ENCODE data around the gene GABBR2.

Gene GABBR2

DNA sequence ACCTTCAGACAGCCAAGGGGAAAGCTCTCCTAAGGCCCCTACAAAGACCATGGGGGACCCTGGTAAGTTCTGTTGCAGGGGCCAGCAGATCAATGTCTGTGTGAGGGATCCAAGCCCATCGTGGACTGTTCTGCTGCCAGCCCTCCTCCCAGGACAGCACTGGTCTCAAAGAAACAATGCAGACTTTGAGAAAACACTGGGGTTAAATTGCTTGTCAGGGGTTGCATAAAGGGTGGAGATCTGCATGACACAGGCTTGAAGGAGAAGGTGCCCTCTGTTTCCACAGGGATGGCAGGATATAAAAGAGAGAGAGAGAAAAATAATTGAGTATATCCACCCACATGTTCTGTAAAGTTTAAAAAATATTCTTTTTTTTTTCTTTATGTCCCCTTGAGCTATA, 295.7 kb downstream of the GABBR2 start:
- no peak for DNase-seq

GRCh38 chr9:98412101-98412842, 296.5 kb downstream of the GABBR2 start:
- DNase-seq = no peak

DNA sequence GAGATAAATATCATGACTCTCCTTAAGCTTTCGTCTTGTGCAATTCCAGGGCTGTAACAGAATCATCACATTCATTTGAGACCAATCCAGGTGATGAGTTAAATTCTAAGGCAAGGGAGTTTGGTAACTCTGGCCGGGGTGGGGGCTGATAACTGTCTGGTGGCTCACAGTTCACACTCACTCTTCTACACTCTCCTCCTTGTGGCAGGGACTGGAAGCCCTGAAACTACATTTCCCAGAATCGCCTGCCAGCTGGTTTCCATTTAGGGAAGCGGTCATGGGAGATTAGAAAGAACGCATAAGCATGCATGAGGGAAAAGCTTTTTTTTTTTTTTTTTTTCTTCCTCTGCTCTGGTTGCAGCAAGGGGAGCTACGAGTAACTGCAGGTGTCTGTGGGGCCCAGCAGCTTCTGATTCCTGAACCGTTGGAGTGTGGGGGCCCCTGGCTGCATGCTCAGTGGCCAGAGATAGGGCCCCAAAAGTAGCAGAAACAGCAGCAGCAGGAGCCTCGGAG, 298.5 kb downstream of the GABBR2 start:
- DNase-seq = peak in 37 of 58 donors; percentile 4 to 65 (median 26)

GRCh38 chr9:98409719-98410118, 299.0 kb downstream of the GABBR2 start:
- no peak for DNase-seq

DNA sequence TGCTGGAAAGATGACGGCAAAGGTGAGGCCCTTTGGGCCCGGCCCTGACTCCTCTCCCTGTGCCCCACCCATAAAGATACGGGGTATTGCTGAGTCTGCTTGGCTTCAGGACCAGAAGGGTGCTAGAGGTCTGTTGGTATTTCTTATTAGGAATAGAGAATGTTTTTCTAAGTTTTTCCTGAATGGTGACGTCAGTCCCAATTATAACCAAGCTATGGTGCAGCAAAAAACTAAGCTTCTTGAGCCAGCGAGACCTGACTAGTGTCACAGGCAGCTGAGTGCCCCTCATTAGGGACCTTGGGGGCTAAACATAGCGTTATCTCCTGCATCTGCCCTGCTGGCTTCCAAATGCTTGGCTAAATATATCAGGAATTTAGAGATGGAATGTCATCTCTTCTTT, 302.3 kb downstream of the GABBR2 start:
- no peak for DNase-seq

DNA sequence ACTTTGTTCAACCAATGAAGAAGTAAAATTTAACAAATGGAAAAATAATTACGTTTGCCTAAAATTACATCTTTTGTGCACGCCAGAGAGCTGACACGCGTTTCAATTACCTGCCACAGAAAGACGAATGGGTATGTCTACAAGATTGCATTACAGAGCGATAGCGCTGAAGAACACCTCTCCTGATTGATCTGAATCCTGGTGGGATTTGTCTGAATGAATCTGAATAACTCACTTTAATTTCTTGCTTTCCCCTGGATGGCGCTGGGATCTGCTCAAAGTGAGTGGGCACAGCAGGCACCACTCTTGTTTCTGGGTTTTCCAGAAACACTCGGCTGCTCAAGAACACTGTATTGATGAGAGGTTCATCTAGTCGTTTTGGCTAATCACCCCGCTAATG, 304.5 kb downstream of the GABBR2 start:
- DNase-seq = peak in 1 of 58 donors; percentile 25

- DNase-seq = no peak
These were observed 305.0 kb downstream of the GABBR2 start for GRCh38 chr9:98403715-98404114.

DNA sequence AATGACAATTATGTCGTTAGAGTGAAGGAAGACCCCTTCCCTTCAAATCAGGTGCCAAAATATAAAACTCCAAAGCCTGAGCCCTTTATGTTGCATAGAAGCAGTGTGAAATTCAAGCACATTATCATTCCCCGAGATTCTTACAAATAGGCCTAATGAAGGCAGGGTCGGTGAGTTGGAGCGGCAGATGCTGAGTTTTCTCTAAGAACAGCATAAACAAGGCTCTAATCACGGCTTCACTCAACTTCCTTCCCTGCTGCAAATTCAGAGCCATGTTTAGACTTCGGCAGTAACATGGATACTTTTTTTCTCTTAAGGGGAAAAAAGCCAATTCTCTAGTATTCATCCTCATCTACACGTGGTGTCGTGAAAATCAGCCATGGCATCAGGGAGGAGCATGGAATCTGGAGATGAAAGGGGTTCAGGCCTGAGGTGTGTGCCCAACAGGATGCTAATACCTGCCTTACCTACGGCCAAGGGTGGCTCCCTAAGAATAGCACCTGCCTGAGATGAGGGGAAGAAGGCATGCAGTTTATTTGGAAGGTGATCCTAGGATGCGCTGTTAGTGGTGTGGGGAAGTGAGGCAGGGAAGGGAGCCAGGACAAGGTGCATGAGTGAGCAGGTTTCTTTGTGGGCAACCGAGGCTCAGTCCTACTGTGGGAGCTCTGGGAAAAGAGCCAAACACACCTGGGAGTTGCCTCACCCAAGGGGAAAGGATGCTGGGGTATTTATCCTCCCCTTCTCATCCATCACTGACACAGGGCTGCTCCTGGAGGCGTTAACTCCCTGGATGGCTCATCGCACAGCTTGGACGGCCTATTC, 306.5 kb downstream of the GABBR2 start:
- peak in 2 of 58 donors; percentile 4 to 8 for DNase-seq

DNA sequence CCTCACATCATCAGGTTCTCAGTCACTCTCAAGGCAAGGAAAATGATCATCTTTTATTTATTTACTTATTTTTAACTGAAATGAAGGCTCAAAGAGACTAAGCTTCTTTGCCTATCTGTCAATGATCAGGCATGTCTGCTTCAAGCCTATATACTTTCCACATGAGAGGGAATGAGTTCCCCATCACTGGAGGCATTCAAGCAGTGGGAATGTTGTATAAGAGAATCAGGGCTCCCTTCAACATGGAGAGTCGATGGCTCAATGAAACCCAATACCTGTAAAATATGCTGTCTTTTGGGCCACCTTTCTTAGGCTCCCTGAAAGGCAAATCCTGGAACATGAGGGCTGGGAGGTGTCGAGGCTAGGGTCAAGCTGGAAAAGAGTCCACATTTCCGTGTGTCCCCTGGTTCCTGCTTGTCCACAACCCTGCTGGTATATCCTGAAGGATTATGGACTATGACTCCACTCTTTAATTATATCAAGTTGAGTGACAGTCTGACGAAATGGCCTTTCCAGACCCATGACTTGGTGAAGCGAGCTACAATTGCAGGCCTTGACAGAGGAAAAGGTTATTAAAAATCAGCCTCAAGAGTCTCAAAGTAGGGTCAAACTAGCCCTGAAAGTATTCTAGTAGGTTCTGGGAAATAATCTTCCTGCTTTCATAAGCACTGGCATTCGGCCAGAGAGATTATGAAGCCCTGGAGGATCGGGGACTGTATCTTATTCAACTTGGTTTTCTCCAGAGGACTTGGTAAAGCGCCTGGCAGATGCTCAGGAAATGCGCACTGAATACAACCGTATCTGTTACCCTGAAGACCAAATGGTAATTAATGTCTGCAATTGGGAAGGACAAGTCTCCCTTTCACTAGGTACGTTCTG, 307.4 kb downstream of the GABBR2 start:
- no peak for DNase-seq

DNA sequence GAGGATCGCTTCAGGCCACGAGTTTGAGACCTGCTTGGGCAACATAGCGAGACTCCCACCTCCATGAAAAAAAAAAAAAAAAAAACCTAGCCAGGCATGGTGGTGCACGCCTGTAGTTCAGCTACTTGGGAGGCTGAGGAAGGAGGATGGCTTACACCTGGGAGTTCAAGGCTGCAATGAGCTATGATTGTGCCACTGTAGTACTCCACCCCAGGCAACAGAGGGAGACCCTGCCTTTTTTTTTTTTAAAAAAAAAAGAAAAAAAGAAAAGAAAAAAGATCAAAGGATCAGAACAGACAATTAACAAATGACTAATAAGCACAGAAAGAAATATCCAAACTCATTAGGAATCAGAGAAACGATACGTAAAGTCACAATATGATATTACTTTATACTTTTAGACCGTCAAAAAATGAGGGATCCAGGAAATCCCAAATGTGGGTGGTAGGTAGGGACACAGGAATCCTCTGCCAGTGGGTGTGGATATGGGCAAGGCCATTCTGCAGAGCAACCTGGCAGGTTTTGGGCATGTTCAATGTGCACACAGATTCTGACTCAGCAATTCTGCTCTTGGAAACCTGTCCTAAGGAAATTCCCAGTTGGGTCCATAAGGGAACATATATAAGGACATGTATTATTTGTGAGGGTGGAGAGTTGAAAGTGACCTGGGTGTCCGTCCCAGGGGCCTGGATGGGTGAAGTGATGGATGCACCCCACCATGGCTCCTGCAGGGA, 308.6 kb downstream of the GABBR2 start:
- DNase-seq = no peak

- DNase-seq = no peak
These were observed 312.1 kb downstream of the GABBR2 start for GRCh38 chr9:98396656-98397055.

DNA sequence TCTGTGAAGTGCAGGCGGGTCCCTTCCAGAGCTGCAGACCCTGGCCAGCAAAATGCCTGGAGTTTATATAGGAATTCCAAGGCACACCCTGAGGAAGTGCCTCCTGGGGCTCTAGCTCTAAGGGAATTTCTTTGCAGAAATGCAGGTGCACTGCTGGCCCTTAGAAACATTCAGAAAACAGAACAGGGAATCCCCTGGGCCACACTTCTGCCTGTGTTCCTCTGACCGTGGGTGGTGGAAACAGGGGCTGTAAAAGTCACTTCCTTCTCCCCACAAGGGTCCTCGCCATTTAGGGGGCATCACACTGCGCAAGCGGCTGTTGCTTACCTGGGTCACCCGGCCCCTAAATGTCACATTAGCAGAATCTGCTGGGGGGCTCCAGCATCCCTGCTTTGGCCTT, 312.5 kb downstream of the GABBR2 start:
- DNase-seq = no peak

DNA sequence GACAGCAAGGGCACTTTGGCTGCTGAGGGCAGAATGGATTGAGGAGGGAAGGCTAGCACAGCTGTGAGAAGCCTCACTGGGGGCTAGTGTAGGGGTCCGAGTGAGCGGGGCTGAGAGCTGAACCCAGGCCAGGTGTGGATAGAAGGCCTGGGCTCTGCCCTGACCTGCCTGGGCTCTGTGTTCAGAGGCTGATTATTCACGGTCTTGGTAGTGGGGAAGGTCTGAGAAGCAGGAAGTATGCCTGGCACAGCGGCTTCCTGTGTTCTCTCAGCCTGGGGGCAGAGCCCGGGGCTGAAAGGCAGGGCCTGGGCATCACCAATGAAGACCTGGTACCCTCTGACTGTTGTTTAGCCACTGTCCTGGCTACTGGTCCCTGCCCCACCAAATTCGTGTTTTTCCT, 316.9 kb downstream of the GABBR2 start:
- no peak for DNase-seq

- no peak for DNase-seq
These were observed 317.3 kb downstream of the GABBR2 start for GRCh38 chr9:98391406-98391805.

- no peak for DNase-seq
These were observed 323.0 kb downstream of the GABBR2 start for GRCh38 chr9:98385751-98386150.

DNA sequence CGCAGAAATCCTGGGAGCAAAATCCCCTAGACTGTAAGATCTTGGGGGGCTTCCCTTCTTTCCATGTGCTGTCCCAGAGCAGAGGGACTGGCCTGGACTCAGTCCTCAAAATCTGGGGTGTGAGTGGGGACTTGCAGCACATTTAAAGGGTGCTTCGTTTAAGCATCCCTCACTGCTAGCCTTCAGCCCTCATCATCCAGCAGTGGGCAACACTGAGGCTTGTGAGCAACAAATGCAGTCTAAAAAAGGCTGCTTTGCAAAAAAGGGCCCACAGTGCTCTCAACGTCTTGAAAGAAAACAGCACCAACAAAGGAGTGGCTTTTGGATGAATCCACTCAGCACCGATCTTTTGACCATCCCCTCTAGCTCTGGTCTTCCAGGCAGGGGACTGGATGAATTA, 325.0 kb downstream of the GABBR2 start:
- peak in 1 of 58 donors; percentile 9 for DNase-seq

GRCh38 chr9:98381311-98382103, 327.2 kb downstream of the GABBR2 start:
- no peak for DNase-seq

- DNase-seq = no peak
These were observed 328.6 kb downstream of the GABBR2 start for GRCh38 chr9:98380065-98380681.

- no peak for DNase-seq
These were observed 329.2 kb downstream of the GABBR2 start for GRCh38 chr9:98379572-98379971.

All from anterior cingulate cortex (tissue), 58 donors.